Inflammatory macrophage treated with lipopolysaccharide for 1 hour (primary cell): ENCODE measurements around the gene TECTA.
"Not testable (repeated sequence)": the region's sequence is repeated elsewhere in the genome, so short reads cannot be mapped to it uniquely, and the experiment has no call there.

Source experiments
- DNase-seq, 2 donors: peaks; one replicate each; pipeline ENCODE4 v3.0.0-alpha.2; 2020 to 2022

Gene TECTA

GRCh38 chr11:121237247-121237646 lies 136.2 kb downstream of the TECTA start:
- DNase-seq, result not testable (repeated sequence)

- no peak for DNase-seq
Observed at GRCh38 chr11:121237686-121238658, 136.9 kb downstream of the TECTA start.

- no peak for DNase-seq
Observed at GRCh38 chr11:121238956-121239355, 137.9 kb downstream of the TECTA start.

- not testable (repeated sequence) for DNase-seq
Observed at GRCh38 chr11:121240001-121240400, 139.0 kb downstream of the TECTA start.

- no peak for DNase-seq
Observed at GRCh38 chr11:121240650-121241303, 139.7 kb downstream of the TECTA start.
